NCI-H2171 treated with DMSO at 0.1 percent for 48 hours (cell line): ENCODE results near the gene NTNG1.
"Not testable (repeated sequence)": the region's sequence is repeated elsewhere in the genome, so short reads cannot be mapped to it uniquely, and the experiment has no call there.

Experiments
- DNase-seq: peaks from one replicate; lab custom pipeline; 2025; lab: John Stamatoyannopoulos, UW

Gene NTNG1

DNA sequence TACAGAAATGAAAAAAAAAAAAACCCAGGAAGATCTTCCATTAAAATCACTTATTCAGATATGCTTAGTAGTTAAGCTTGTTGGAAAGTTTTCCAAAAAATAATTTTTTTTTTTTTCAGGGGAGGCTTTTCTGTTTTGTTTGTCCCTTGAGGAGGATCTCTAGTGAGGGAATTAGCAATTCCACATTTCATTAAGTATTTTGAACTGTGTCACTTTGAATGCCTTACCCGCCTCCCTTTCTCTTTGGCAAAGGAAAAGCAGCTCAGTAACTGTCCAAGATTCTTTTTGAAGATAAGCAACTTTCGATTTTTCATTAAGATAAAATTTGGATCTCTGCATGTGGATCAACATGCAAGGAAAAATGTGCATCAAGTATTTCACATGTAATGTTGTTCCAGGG is 1.8 kb downstream of the NTNG1 start:
- no peak for DNase-seq

DNA sequence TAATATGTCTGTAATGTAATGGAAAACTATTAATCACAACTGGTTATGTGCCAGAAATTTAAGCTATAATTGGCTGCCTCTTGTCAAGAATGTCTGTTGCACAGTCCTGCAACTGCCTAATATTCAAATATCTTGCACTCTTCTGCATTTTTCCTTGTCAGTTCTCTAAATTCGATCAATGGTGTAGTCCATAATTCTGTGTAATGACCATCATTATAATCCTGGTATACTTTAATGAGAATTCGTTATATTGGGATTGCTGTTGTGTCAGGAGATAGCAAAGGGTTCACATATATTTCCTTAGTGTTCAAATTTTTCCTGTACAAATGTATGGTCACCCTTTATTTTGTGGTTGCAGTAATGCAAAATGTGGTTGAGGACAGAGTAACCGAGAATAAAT is 4.8 kb downstream of the NTNG1 start:
- DNase-seq: no peak

DNA sequence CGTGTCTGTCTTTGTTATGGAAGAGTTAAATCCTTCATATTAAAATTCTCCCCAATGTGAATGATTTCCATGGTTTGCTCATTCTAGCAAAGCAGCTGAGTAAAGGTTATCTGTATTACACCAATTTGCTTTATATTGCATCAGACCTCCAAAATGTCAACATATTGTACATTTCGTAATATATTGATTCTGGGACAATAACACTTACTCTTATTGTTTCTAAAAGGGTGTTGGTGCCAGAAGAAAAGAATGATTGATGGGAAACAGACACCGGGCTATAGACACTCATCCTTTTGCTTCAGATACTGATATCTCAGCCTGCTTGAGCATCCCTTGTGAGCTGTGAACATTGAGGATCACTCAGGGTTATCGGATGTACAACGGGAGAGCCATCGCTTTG is 7.0 kb downstream of the NTNG1 start:
- peak; percentile 18 for DNase-seq

DNA sequence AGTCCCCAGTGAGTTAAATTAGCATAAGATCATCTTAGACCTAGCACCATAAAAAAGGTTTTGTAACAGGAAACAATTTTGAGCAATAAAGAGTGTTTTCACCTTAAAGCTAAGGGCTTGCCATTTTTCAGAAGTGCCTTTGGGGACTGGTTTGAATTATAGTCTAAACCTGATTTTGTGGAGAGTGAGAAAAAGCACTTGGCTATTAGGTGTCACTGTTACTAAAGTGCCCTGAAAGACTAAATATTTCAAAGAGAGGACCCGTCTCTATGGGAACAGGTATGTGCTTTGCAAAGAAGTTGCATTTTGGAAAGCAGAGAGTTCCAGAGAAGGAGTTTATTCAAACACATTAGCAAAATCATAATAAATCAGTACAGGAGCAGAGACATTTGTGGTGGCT is 9.1 kb downstream of the NTNG1 start:
- peak; percentile 55 for DNase-seq

DNA sequence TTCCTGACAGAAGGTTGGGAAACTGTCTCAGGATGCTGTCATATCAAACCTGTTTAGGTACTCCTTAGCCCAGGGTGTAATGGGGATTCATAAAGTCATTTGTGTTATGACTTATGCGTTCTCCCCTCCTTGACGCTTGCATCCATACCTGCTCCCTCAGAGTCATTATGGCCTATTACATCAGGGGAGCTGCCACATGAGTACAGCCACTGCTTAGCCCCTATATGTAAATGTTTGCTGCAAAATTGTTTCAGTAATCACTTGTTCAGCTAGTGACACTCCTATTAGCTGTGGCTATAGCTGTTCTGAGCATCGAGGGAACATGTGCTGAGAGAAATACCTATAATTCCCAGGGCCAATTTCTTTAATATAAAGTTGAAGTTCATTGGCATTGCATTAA is 10.5 kb downstream of the NTNG1 start:
- no peak for DNase-seq

DNA sequence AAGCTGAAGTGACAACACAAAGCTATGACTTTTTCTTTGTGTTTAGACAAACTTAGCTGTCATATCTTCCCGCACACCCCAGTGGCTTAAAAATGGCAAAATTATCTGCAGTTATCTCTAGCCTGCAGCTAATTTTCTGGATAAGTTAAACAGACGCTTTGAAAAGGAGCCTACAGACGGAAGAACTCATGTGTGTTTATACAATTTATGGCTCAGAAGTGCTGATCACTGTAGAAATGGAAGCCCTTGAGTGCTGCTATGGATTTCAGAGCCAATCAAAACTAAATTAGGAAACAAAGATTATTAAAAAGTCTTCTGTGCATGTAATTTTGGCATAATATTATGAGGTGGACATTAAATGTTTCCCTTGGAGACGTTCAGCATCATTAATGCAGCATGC is 11.6 kb downstream of the NTNG1 start:
- DNase-seq: no peak

DNA sequence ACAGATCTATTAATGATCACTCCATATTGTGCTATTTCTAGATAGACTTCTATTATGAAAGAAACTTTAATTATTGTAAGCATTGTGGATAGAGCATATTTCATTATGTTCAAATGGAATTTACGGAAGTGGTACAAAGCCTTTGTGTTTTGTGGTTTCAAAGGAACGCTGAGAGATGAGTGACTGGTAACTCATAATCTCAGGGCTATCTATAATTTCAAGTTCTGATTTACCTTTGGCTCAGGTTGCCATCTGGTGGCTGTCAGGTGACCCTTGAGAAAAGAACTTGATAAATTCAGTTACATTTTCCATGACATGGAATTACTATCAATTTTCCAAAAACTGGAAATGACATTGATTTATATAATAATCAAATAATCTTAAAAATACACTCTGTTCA is 12.2 kb downstream of the NTNG1 start:
- peak; percentile 29 for DNase-seq

DNA sequence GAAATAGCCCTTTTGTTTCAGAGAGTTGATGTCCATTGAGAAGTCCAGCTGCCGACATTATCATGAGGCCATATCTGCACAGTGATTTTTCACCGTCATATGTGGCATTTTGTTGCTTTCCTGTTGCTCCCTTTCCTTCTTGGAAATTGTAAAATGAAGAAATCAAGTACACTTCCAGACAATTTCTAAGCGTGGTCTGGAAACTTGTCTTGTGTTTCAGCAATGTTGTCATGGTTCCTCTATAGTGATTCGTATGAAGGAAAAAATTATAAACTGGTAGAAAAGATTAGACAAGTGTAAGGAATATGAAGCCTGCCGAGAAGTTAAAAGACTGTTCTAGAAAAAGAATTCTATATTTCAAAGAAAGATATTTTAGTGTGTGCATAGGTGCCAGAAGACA is 17.7 kb downstream of the NTNG1 start:
- no peak for DNase-seq

DNA sequence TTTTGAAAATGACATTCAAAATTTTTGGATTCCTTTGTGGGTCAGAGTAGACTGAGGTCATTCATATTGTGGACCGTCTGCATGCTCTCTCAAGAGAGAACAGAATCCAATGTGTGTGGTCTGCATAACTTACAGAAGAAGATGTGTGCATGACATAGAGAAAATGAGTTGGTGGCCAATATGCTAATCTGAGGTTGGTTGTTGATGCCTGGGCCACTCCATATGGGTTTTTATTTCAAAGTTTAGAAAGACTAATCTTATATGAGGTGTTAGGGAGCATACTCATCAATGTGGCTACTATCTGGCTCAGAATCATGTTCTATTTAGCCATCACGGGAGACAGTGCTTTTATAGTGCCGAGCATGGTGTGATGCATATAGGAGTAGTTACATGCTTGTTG is 18.2 kb downstream of the NTNG1 start:
- DNase-seq: no peak

DNA sequence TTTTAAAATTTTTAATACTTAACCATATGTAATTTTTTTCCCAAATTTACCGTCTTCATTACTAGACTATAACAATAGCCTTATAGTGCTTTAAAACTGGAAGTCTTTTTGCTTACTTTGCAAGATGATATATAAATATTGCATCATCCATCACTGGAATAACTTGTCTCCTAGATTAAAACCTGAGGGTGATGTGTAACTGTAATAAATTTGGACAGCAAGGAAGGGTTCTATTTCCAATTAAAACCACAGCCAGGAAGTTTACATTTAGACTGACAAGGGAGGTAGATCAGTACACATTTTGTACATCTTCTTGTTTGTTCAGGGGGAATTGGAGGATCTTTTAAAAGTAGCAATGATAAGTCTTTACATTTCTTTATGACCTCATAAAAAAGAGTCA is 21.9 kb downstream of the NTNG1 start:
- no peak for DNase-seq

DNA sequence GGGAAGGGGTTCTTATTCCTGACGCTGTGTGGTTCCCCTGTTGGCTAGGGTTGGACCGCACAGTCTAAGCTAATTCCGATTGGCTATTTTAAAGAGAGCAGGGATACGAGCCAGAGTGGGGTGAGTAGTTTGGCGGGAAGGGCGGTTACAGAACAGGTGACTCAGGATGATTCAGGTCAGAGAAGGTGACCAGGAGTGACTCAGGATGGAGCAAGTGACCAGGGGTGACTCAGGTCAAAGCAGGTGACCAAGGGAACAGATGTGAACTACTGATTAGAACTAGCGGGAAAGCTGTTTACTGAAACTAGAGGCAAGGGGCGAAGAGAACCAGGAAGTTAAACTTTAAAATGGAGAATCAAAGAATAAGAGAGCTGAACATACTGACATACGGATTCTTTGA is 24.1 kb downstream of the NTNG1 start:
- DNase-seq: not testable (repeated sequence)

DNA sequence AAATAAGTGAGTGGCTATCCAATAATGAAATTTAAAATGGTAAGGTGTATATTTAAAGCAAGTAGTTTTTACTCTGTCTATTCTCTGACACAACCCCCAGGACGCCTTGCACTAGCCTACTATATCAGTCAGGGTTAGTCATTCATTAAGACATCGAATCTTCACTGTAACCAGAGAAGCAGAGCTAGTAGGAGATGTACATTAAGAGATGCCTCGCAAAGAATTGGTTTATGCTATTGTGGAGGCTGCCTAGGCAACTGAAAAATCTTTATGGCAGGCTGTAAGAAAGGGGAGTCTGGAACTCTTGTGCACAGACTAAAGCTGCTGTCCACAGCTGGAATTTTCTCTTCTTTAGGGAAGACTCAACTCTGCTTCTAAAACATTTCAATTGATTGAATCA is 28.8 kb downstream of the NTNG1 start:
- no peak for DNase-seq

DNA sequence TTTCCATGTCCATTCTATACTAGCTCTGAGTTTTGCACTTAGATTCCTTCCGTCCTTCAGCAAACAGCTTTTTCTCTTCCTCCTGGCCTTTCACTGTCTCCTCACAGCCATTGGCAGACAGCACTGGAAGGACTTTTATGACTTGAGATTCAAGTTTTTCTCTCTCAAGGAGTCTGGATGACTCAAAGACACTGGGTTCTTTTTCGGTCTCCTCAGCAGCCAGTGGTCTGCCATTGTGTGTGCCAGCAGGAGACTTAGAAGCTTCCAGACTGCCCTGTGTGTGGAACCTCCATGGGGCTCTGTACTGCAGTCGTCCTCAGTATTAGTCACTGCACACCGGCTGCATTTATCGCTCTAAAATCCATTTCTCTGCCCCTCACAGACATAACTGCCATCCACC is 30.5 kb downstream of the NTNG1 start:
- DNase-seq: no peak

DNA sequence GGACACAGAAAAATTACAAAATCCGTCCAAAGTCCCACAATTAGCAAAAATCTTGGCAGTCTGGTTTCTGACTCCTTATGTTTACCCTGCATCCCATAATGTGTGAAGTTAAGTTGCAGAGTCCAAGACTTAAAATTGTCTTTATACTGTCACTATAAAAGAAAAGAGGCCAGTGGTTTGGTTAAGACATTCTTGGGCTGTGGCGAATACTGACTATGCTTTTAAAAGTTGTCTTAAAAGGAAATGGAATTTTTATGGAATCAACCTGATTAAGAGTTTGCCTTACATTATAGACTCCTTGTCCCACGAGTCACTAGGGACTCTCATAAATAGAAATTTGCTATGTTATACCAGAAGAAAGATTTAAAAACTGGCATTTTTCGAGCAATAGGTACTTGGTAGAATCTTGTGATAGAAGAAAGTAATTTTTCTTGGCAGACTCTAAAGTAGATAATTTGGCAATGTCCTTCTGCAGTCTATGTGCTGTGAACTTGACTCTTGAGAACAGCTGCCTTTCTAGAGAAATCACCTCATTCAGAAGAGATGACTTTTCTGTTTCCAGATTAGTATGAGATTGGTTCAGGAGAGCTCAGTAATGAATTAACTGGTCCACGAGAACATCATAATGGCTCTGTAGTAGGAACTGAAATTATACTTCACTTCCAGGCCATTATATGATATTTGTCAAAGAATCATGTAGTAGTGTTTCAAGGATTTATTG is 31.8 kb downstream of the NTNG1 start:
- DNase-seq: no peak

DNA sequence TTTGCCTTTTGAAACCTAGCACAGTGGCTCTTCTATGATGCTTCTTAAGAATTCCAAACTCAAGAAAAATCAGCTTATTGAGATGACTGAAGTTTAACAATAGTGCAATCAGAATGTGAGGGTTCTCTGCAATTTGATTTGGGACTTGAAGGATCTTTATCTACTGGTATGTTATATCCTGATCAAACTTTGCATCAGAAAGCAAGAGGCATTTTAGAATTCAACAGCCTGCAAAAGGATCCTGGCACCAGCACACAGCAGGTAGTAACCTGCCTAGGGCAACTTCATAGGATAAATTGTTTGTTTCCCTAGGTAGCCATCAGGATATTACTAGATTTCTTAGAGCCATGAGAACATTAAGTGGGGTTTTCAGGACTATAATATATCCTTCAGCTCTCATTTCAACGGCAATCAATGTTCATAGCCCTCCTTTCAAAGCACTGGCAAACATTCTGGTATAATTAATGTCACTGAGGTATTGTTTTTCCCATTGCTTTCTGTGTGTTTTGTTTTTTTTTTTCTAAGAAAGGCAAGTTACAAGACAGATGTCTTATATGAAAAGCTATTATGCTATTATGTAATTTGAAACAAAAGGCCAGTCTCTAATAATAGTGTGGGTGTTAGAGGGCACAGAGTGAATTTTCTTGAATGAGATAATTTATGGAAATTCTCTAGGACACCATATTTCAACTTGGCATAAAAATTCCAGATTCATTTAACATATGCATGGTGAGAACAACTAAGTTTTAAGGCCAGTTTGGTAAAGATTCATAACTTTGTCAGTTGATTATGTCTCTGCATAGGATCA is 34.5 kb downstream of the NTNG1 start:
- DNase-seq: peak; percentile 71

DNA sequence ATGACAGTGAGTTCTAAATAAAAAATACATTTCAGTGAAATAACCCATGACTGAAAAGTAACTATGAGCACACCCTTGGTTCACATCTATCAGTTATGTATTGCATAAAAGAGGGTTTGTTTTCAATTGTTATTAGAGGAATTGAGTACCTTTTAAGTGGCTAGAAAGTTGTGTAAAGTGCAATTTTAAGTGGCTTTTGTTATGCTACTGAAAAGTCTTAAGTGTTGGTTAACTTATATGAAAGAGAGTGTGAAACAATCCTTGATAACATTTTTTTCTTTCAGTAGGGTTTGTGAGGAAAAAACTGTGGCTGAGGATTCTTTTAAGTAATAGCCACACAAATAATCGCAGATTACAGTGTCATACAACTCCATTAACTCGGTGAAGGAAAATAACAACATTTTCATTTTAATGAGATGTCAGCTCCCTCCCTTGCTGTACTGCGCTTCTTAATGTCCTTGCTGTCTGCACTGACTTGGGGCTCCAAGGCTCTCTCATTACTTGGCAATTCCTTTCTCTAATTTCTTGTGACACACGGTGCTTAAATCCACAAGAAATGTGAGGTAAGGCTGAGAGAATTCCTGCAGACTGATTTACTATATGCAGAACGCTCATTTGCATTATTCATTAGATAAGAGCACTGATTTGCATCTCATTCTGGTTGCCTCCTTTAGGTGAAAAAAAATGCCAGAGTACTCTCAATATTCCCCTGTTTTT is 40.6 kb downstream of the NTNG1 start:
- no peak for DNase-seq

DNA sequence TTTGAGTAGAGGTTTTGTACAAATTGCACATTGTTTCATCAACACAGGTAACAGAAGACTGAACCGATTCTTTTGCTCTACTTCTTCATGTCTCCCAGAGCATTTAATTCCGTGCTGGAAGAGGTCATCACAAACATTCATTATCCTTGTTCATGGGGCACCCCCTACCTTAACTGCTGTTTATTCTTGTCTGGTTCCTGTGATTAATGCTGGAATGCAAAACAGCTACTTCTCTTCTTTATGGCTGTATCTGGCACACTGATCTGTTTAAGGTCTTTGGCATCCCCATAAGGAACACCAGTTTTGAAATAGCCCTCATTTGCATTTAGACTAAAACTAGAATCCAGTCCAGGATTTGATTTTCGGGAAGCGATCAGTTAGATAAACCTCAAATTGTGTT is 42.2 kb downstream of the NTNG1 start:
- DNase-seq: no peak

DNA sequence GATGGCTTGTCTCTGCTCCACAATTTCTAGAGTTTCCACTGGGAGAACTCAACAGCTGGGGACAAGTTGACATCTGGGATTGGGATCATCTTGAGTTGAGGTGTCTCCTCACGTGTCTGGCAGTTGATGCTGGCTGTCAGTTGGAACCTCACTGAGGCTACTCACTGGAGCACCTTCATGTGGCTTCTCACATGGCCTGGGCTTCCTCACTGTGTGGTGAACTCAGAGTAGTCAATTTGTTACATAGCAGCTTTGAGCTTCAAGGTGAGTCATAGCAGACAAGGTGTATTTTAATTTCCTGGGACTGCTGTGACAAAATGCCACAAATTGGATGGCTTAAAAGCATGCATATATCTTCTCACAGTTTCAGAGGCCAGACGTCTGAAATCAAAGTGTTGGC is 44.0 kb downstream of the NTNG1 start:
- DNase-seq: no peak

DNA sequence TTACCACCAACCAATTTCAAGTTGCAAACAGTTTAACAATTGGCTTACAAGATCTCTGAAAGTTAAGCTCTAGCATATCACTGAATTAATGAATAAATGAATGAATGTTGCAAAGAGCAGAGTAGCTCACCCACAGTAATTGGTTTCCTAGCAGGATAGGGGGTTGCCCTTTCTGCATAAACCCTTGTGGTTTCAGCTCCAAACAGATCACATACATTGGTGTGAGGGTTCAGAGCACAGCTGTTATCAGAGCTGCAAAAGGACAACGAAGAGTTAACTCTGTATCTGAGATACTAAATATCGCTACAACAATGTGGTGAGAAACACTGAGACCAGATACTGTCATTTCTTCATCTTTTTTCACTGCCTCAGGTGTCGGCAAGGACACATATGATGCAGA is 46.6 kb downstream of the NTNG1 start:
- peak; percentile 18 for DNase-seq

DNA sequence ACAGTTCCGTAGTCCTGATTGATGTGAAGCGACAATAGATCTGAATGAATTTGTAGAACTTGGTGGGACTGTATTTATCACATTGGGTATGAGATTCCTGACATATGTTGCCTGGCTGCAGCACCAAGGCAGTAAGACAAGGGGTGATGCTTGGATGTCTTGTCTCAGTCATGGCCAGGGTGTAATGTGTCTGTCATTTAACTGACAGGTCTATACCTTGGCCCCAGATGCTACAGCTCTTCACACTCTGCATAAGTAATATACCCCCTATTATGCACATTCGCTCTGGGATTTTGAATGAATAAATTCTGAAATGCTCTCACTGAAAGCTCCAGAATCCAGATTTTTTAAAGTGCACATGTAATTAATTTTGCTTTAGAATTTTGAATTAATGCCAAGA is 47.3 kb downstream of the NTNG1 start:
- DNase-seq: peak; percentile 25

DNA sequence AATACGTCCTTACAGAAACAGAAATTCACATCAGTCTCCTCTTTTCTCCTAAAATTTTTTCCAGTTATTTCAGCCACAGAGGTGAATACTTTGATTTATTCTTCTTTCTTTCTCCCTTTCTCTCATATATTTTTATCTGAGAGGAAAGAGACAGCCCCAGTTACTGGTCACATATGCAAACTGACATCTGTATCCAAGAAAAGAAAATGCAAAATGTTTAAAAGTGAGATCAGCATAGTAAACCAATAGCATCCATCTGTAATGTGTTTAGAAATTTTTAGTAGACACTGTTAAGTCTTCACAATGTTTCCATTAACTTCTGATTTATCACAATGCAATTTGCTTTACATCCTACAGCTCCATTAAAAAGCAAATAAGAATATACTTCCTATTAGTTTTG is 53.5 kb downstream of the NTNG1 start:
- DNase-seq: no peak

DNA sequence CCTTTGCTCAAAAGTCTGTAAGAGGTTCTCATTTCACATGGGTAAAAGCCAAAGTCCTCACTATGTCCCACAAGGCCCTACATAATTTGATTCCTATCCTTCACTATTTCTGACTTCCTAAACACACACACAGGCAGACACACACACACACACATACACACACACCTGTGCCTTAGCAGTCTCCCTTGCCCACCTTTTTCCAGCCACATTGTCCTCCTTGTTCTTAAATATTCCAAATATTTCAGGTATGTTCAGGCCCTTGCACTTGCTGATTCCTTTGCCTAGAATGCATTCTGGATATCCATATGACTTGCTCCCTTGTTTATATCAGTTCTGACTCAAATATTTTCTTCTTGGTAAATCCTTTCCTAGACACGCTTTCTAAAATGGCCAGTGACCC is 54.6 kb downstream of the NTNG1 start:
- DNase-seq: no peak

DNA sequence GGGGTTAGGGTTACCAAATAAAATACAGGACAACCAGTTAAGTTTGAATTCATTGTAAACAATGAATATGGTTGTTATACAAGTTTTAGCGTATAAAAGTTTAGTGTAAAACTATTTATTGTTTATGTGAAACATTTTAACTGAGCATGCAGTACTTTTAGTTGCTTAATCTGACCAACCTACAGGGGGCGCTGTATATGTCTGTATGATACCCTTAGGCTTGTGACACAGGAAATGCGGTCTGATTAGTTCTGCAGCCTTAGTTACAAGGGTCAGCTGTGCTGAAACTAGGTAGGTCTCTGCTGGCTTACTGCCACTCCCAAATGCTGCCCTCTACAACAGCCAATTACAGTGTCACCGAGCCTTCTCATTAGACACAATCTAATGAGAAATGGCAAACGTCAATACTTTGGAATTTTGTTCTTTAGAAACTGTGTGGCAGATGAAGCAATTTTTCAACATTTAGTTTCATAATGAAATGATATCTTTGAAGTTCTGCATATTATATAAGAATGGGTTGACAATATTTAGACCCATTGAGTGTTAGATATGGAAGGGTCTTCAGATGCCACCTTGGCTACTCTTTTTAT is 56.2 kb downstream of the NTNG1 start:
- DNase-seq: no peak
